Cardiac muscle cell (in vitro differentiated cells and primary cell): ENCODE measurements around the gene ATXN1. TPM values are rescaled to one million over a fixed set of nuclear protein-coding genes. Genes with fewer than 3 reads are reported as not detected.
"Not testable (repeated sequence)": the region's sequence is repeated elsewhere in the genome, so short reads cannot be mapped to it uniquely, and the experiment has no call there.

ENCODE experiments used
- DNase-seq, 2 donors: peaks; one replicate each; pipeline versions ENCODE4 v3.0.0 to v3.0.0-alpha.2; 2010 to 2017; ENCODE audit warnings: low read depth in 1 of 2, low spot score in 1 of 2
- H3K27ac ChIP-seq: fragments of 200-600 bp; sonication (generic); 2 replicates; pipeline ENCODE4 v1.5.1; 2016
- H3K27me3 ChIP-seq: fragments of 200-600 bp; sonication (generic); 2 replicates; pipeline ENCODE4 v1.6.0; 2016; ENCODE audit warnings: control low read depth
- H3K36me3 ChIP-seq: fragments of 200-600 bp; sonication (generic); 2 replicates; pipeline ENCODE4 v1.5.1; 2016; ENCODE audit warnings: control low read depth
- H3K4me1 ChIP-seq: fragments of 200-600 bp; sonication (generic); 2 replicates; pipeline ENCODE4 v1.8.1; 2017; ENCODE audit warnings: low read depth, mild to moderate bottlenecking, mixed run types
- H3K4me3 ChIP-seq: fragments of 200-600 bp; sonication (generic); 2 replicates; pipeline ENCODE4 v1.5.1; 2016; ENCODE audit warnings: mild to moderate bottlenecking
- H3K9me3 ChIP-seq: fragments of 200-600 bp; sonication (generic); 2 replicates; pipeline ENCODE4 v1.5.1; 2017; ENCODE audit warnings: low read depth, mild to moderate bottlenecking, control low read depth
- polyA plus RNA-seq: library from polyadenylated mRNA; unstranded; fragments of >200 nt; fragmentation: Nextera tagmentation; extraction: Ambion mirVana; gene quantifications from 2 replicates; pipeline ENCODE4 v1.2.1, GENCODE V29; 2016
- total RNA-seq: library from RNA; depleted of rRNA; stranded (reverse); fragments of >200 nt; gene quantifications from 2 replicates; pipeline ENCODE4 v1.2.3, GENCODE V29; 2016
- TF ChIP-seq, protein P1 (sequence below): IDR thresholded peaks from 2 replicates; pipeline ENCODE4 v1.5.1; 2012; ENCODE audit warnings: low read depth, mild to moderate bottlenecking, low read length

The ATXN1 gene
- total and polyA plus RNA-seq, 2 experiments from 2014 or later: 15.1 to 37.4 TPM

DNA sequence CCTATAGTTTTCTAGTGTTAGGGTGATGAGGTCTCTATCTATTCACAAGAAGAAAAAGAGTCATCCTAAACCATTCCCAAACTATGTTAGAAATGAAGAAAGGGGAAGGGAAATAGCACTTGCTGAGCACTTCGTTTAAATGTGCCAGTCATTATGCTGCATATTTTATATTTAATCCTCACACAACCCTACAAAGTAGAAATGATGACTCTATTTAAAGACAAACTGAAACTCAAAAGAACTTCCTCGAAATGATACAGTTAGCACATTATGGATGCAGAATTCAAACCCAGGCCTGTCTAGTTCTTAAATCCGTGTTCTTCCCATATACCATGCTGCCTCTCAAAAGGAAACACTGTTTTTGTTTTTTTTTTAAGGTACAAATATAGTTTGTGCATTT lies 348.3 kb downstream of the ATXN1 start:
- H3K27ac ChIP-seq: peak overlapping the region; percentile 69
- H3K4me3 ChIP-seq: no peak overlapping the region
- no peaks in the 10 kb centered on the region for H3K36me3 ChIP-seq
- no peaks in the 10 kb centered on the region for H3K9me3 ChIP-seq
- TF ChIP-seq, protein P1, sequence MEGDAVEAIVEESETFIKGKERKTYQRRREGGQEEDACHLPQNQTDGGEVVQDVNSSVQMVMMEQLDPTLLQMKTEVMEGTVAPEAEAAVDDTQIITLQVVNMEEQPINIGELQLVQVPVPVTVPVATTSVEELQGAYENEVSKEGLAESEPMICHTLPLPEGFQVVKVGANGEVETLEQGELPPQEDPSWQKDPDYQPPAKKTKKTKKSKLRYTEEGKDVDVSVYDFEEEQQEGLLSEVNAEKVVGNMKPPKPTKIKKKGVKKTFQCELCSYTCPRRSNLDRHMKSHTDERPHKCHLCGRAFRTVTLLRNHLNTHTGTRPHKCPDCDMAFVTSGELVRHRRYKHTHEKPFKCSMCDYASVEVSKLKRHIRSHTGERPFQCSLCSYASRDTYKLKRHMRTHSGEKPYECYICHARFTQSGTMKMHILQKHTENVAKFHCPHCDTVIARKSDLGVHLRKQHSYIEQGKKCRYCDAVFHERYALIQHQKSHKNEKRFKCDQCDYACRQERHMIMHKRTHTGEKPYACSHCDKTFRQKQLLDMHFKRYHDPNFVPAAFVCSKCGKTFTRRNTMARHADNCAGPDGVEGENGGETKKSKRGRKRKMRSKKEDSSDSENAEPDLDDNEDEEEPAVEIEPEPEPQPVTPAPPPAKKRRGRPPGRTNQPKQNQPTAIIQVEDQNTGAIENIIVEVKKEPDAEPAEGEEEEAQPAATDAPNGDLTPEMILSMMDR: no peak
- no peak for DNase-seq
- no peaks in the 10 kb centered on the region for H3K27me3 ChIP-seq
- H3K4me1 ChIP-seq: peaks cover 41% of the 10 kb centered on the region

DNA sequence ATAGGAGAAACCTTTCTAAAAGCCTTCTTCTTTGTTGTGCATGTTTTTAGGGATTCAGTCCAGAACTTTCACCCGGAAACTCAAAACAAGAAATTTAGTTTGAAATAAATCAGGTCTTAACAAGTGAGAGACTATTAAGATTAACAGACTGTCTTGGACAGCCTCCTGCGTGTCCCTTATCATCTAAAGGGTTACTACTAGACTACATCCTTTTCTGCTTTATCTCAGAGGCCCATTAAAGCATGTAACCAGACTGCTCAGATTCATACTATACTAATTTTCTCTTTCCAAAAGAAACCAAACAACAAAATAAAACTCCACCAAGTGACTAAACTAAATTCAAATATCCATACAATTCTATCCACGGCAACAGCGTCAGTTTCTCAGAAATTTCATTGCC lies 349.1 kb downstream of the ATXN1 start:
- Histone ChIP-seq H3K4me3 (no peak overlapping the region), H3K36me3 (no peaks in the 10 kb centered on the region), H3K27me3 (no peaks in the 10 kb centered on the region), H3K9me3 (no peaks in the 10 kb centered on the region), H3K4me1 (peaks cover 41% of the 10 kb centered on the region), H3K27ac (peak overlapping the region; percentile 69)
- TF ChIP-seq, protein P1: no peak
- DNase-seq: no peak

DNA sequence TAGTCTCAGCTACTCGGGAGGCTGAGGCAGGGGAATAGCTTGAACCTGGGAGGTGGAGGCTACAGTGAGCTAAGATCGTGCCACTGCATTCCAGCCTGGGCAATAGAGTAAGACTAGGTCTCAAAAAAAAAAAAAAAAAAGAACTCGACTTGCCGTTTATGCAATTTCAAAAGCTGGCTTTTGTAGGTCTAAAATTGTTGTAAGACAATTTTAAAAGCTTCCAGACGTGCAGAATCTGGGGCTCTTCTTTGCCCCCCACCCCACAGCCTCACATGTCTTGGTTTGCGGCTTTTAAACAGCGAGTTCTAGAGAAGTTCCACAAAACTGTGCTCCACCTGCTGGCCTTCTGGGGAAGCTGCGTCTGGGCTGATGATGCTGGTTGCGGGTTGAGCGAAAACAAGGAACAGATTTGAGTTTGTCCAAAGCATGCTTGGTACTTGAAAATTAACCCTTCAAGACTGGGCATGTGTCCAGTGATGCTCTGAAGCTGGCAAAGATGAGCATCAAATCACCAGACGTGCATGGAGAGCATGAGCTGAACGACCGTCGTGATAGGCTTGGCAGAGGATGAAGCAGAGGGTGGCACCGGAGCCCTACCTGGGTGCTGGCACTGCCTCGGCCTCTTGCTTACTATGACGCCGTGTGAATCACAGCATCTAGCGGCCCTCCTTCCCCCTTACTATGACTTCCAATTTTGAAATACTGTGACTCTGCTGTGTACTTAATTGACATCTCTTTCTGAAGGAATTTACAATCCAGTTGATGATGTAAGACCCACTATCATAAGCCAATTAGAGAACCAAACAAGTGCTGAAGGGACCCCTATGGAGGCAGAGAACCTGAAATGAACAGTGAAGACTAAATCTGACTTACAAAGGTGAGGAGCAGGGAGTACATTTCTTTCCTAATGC lies 351.5 kb downstream of the ATXN1 start:
- Histone ChIP-seq H3K4me3 (no peak overlapping the region), H3K36me3 (no peaks in the 10 kb centered on the region), H3K9me3 (no peaks in the 10 kb centered on the region), H3K27ac (no peak overlapping the region), H3K4me1 (peaks cover 37% of the 10 kb centered on the region), H3K27me3 (no peaks in the 10 kb centered on the region)
- DNase-seq: peak; percentile 63 to 67
- TF ChIP-seq, protein P1: peak; percentile 83

DNA sequence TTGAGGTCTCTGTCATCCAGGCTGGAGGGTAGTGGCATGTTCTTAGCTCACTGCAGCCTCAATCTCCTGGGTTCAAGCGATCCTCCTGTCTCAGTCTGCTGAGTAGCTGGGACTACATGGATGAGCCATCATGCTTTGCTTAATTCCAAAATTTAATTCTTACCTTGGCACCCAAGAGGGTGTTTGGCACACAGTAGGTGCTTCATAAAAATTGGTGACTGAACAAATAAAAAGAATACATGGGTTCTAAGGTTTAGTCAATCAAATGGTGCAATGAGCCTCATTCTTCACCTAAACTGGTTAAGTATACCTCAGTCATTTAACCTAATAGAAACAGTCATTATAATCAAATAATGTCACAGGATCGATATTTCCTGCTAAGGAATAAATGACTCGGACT lies 352.5 kb downstream of the ATXN1 start:
- H3K9me3 ChIP-seq: no peaks in the 10 kb centered on the region
- peaks cover 33% of the 10 kb centered on the region for H3K4me1 ChIP-seq
- no peaks in the 10 kb centered on the region for H3K27me3 ChIP-seq
- H3K4me3 ChIP-seq: no peak overlapping the region
- TF ChIP-seq, protein P1: no peak
- no peak for DNase-seq
- no peaks in the 10 kb centered on the region for H3K36me3 ChIP-seq
- H3K27ac ChIP-seq: no peak overlapping the region

DNA sequence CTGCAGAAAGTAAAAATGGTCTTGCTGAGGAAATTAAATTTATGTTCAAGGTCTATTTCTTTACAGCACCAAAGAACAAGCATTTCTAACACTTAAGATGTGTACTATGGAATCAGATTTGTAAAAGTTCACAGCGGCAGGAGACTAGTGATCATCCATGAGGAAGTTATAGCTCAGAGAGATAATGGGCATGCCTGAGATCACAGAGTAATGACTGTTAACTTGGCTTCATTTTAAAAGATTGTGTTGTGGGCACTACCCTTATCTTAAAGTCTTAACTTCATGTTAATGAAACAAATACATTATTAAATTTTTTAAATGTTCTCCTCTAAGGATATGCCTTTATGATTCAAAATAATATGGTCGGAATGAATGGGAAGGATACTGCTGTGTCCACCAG lies 354.3 kb downstream of the ATXN1 start:
- Histone ChIP-seq H3K27ac (no peak overlapping the region), H3K36me3 (no peaks in the 10 kb centered on the region), H3K4me3 (no peak overlapping the region), H3K9me3 (no peaks in the 10 kb centered on the region), H3K27me3 (no peaks in the 10 kb centered on the region), H3K4me1 (peaks cover 21% of the 10 kb centered on the region)
- TF ChIP-seq, protein P1: no peak
- no peak for DNase-seq

DNA sequence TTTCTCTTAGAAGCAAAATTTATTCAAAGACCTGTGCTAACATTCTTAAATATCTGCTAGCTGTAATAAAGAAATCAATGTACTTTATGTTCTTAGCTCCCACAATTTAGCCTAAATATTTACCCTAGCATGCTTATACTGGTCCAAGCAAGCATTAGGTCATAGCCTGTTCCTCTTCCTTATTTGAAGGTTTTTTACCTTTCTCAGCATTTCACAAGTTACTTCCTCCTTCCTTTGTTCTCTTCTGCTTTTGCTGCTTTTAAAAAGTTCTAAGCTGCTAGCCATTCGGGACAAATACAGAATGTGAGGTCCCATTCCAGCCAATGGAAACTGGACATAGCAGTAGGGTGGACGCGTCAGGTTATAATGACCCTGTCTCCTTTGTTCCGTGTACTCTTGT lies 354.7 kb downstream of the ATXN1 start:
- DNase-seq, H3K27me3 ChIP-seq, H3K9me3 ChIP-seq, H3K36me3 ChIP-seq, H3K4me3 ChIP-seq, H3K27ac ChIP-seq: not testable (repeated sequence)
- H3K4me1 ChIP-seq: peaks cover 17% of the 10 kb centered on the region
